Activated T-cell treated with anti-CD3 and anti-CD28 coated beads, Interleukin-2, amount 50 U/mL, for 24 hours (primary cell): ENCODE data around the gene NVL.
"Not testable (repeated sequence)": the region's sequence is repeated elsewhere in the genome, so short reads cannot be mapped to it uniquely, and the experiment has no call there.

Source experiments
- DNase-seq: peaks from one replicate; pipeline ENCODE4 v3.0.0-alpha.2; 2020
- H3K27ac Mint-ChIP-seq: 2 replicates; pipeline ENCODE4 v1.8.0; 2020; ENCODE audit warnings: mild to moderate bottlenecking, mixed read lengths
- H3K27me3 Mint-ChIP-seq: 2 replicates; pipeline ENCODE4 v1.8.0; 2020; ENCODE audit warnings: mixed read lengths
- H3K36me3 Mint-ChIP-seq: 2 replicates; pipeline ENCODE4 v1.8.0; 2020; ENCODE audit warnings: low read depth, mixed read lengths
- H3K4me1 Mint-ChIP-seq: 2 replicates; pipeline ENCODE4 v1.8.0; 2020; ENCODE audit warnings: low read depth, mixed read lengths
- H3K4me3 Mint-ChIP-seq: 2 replicates; pipeline ENCODE4 v1.8.0; 2020; ENCODE audit warnings: mild to moderate bottlenecking, moderate library complexity, mixed read lengths
- H3K9me3 Mint-ChIP-seq: 2 replicates; pipeline ENCODE4 v1.8.0; 2020; ENCODE audit warnings: mixed read lengths

Gene NVL

GRCh38 chr1:224317383-224318045 lies 12.5 kb downstream of the NVL start:
- DNase-seq = no peak
- H3K36me3 Mint-ChIP-seq = peaks cover 62% of the 10 kb centered on the region
- peak overlapping the region; percentile 18 for H3K27ac Mint-ChIP-seq
- H3K9me3 Mint-ChIP-seq = no peaks in the 10 kb centered on the region
- H3K27me3 Mint-ChIP-seq = no peaks in the 10 kb centered on the region
- peaks cover 16% of the 10 kb centered on the region for H3K4me1 Mint-ChIP-seq
- no peak overlapping the region for H3K4me3 Mint-ChIP-seq

GRCh38 chr1:224312025-224312424 lies 17.9 kb downstream of the NVL start:
- H3K36me3 Mint-ChIP-seq = peaks cover 81% of the 10 kb centered on the region

GRCh38 chr1:224311503-224311902 lies 18.5 kb downstream of the NVL start:
- H3K9me3 Mint-ChIP-seq = not testable (repeated sequence)

More at GRCh38 chr1:224312025-224312424, 17.9 kb downstream of the NVL start:
- DNase-seq = no peak
- H3K4me3 Mint-ChIP-seq = no peak overlapping the region
- no peaks in the 10 kb centered on the region for H3K4me1 Mint-ChIP-seq
- no peaks in the 10 kb centered on the region for H3K9me3 Mint-ChIP-seq
- no peak overlapping the region for H3K27ac Mint-ChIP-seq
- no peaks in the 10 kb centered on the region for H3K27me3 Mint-ChIP-seq

GRCh38 chr1:224308064-224308463 lies 21.9 kb downstream of the NVL start:
- Mint-ChIP-seq H3K27me3 (no peaks in the 10 kb centered on the region), H3K4me1 (no peaks in the 10 kb centered on the region), H3K9me3 (no peaks in the 10 kb centered on the region), H3K36me3 (peaks cover 83% of the 10 kb centered on the region), H3K27ac (no peak overlapping the region), H3K4me3 (no peak overlapping the region)
- DNase-seq = no peak

More at GRCh38 chr1:224311503-224311902, 18.5 kb downstream of the NVL start:
- H3K27ac Mint-ChIP-seq, H3K4me3 Mint-ChIP-seq, H3K4me1 Mint-ChIP-seq, DNase-seq, H3K27me3 Mint-ChIP-seq: not testable (repeated sequence)
- peaks cover 81% of the 10 kb centered on the region for H3K36me3 Mint-ChIP-seq

GRCh38 chr1:224304767-224305166 lies 25.2 kb downstream of the NVL start:
- Mint-ChIP-seq H3K36me3 (peaks cover 89% of the 10 kb centered on the region), H3K27me3 (no peaks in the 10 kb centered on the region), H3K4me3 (no peak overlapping the region), H3K4me1 (no peaks in the 10 kb centered on the region), H3K27ac (no peak overlapping the region), H3K9me3 (no peaks in the 10 kb centered on the region)
- no peak for DNase-seq

GRCh38 chr1:224302947-224303346 lies 27.0 kb downstream of the NVL start:
- H3K4me1 Mint-ChIP-seq = no peaks in the 10 kb centered on the region
- no peaks in the 10 kb centered on the region for H3K27me3 Mint-ChIP-seq
- peaks cover 92% of the 10 kb centered on the region for H3K36me3 Mint-ChIP-seq
- no peak for DNase-seq
- no peaks in the 10 kb centered on the region for H3K9me3 Mint-ChIP-seq
- H3K27ac Mint-ChIP-seq = no peak overlapping the region
- no peak overlapping the region for H3K4me3 Mint-ChIP-seq

GRCh38 chr1:224301391-224301790 lies 28.6 kb downstream of the NVL start:
- Mint-ChIP-seq H3K9me3 (no peaks in the 10 kb centered on the region), H3K27ac (no peak overlapping the region), H3K4me3 (no peak overlapping the region), H3K36me3 (peaks cover 93% of the 10 kb centered on the region), H3K4me1 (no peaks in the 10 kb centered on the region), H3K27me3 (no peaks in the 10 kb centered on the region)
- DNase-seq = no peak

- no peaks in the 10 kb centered on the region for H3K4me1 Mint-ChIP-seq
- H3K36me3 Mint-ChIP-seq = peaks cover 93% of the 10 kb centered on the region
- DNase-seq = no peak
- H3K27ac Mint-ChIP-seq = no peak overlapping the region
- no peaks in the 10 kb centered on the region for H3K9me3 Mint-ChIP-seq
- H3K4me3 Mint-ChIP-seq = no peak overlapping the region
- H3K27me3 Mint-ChIP-seq = no peaks in the 10 kb centered on the region
These were observed 29.6 kb downstream of the NVL start for GRCh38 chr1:224300346-224300745.

GRCh38 chr1:224298346-224299330 lies 31.3 kb downstream of the NVL start:
- no peaks in the 10 kb centered on the region for H3K9me3 Mint-ChIP-seq
- peaks cover 94% of the 10 kb centered on the region for H3K36me3 Mint-ChIP-seq
- no peak for DNase-seq
- no peaks in the 10 kb centered on the region for H3K4me1 Mint-ChIP-seq
- no peak overlapping the region for H3K4me3 Mint-ChIP-seq
- H3K27me3 Mint-ChIP-seq = no peaks in the 10 kb centered on the region
- H3K27ac Mint-ChIP-seq = peak overlapping the region; percentile 12

GRCh38 chr1:224294775-224295174 lies 35.2 kb downstream of the NVL start:
- peaks cover 93% of the 10 kb centered on the region for H3K36me3 Mint-ChIP-seq

GRCh38 chr1:224292419-224292818 lies 37.6 kb downstream of the NVL start:
- Mint-ChIP-seq H3K27me3 (no peaks in the 10 kb centered on the region), H3K36me3 (peaks cover 90% of the 10 kb centered on the region)

More at GRCh38 chr1:224294775-224295174, 35.2 kb downstream of the NVL start:
- no peak for DNase-seq
- Mint-ChIP-seq H3K4me3 (no peak overlapping the region), H3K9me3 (no peaks in the 10 kb centered on the region), H3K27ac (no peak overlapping the region), H3K27me3 (no peaks in the 10 kb centered on the region), H3K4me1 (no peaks in the 10 kb centered on the region)

GRCh38 chr1:224289396-224289795 lies 40.6 kb downstream of the NVL start:
- no peak for DNase-seq
- H3K27ac Mint-ChIP-seq = no peak overlapping the region
- H3K9me3 Mint-ChIP-seq = no peaks in the 10 kb centered on the region
- H3K4me3 Mint-ChIP-seq = no peak overlapping the region
- no peaks in the 10 kb centered on the region for H3K27me3 Mint-ChIP-seq
- peaks cover 87% of the 10 kb centered on the region for H3K36me3 Mint-ChIP-seq
- H3K4me1 Mint-ChIP-seq = no peaks in the 10 kb centered on the region

More at GRCh38 chr1:224292419-224292818, 37.6 kb downstream of the NVL start:
- Mint-ChIP-seq H3K4me1 (no peaks in the 10 kb centered on the region), H3K27ac (no peak overlapping the region), H3K9me3 (no peaks in the 10 kb centered on the region), H3K4me3 (no peak overlapping the region)
- DNase-seq = no peak

- Mint-ChIP-seq H3K9me3 (no peaks in the 10 kb centered on the region), H3K4me1 (no peaks in the 10 kb centered on the region), H3K27ac (no peak overlapping the region), H3K36me3 (peaks cover 82% of the 10 kb centered on the region), H3K4me3 (no peak overlapping the region), H3K27me3 (no peaks in the 10 kb centered on the region)
- DNase-seq = no peak
These were observed 42.3 kb downstream of the NVL start for GRCh38 chr1:224287714-224288113.

GRCh38 chr1:224282140-224282539 lies 47.8 kb downstream of the NVL start:
- H3K27ac Mint-ChIP-seq = no peak overlapping the region
- no peak overlapping the region for H3K4me3 Mint-ChIP-seq
- H3K9me3 Mint-ChIP-seq = no peaks in the 10 kb centered on the region
- peaks cover 2% of the 10 kb centered on the region for H3K4me1 Mint-ChIP-seq
- no peaks in the 10 kb centered on the region for H3K27me3 Mint-ChIP-seq
- H3K36me3 Mint-ChIP-seq = peaks cover 75% of the 10 kb centered on the region
- no peak for DNase-seq
